ENCODE measurements around the gene PAPOLA.

PAPOLA gene

DNA sequence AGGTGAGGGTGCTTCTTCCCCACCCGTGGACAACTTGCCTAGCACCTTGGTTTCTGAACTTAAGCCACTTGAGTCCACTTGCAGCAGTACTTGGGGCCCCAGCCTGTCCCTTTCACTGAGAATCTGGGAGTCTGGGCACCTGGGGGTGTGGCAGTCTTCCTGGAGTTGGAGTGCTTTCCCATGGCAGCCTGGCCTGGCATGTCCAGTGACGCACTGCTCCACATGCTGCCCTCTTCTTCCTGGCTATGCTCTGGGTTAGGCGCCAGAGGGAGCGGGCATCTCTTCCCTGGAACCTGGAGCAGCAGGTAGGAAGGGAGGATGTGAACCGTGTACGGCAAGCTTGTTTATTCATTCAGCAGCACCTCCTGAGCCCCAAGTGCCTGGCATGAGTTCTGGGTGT, 76.4 kb downstream of the PAPOLA start:
- TF ChIP-seq, protein P1, sequence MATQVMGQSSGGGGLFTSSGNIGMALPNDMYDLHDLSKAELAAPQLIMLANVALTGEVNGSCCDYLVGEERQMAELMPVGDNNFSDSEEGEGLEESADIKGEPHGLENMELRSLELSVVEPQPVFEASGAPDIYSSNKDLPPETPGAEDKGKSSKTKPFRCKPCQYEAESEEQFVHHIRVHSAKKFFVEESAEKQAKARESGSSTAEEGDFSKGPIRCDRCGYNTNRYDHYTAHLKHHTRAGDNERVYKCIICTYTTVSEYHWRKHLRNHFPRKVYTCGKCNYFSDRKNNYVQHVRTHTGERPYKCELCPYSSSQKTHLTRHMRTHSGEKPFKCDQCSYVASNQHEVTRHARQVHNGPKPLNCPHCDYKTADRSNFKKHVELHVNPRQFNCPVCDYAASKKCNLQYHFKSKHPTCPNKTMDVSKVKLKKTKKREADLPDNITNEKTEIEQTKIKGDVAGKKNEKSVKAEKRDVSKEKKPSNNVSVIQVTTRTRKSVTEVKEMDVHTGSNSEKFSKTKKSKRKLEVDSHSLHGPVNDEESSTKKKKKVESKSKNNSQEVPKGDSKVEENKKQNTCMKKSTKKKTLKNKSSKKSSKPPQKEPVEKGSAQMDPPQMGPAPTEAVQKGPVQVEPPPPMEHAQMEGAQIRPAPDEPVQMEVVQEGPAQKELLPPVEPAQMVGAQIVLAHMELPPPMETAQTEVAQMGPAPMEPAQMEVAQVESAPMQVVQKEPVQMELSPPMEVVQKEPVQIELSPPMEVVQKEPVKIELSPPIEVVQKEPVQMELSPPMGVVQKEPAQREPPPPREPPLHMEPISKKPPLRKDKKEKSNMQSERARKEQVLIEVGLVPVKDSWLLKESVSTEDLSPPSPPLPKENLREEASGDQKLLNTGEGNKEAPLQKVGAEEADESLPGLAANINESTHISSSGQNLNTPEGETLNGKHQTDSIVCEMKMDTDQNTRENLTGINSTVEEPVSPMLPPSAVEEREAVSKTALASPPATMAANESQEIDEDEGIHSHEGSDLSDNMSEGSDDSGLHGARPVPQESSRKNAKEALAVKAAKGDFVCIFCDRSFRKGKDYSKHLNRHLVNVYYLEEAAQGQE (IDR thresholded peaks at IDR 0.05; ENCODE audit: low read depth), result no peak
- TF ChIP-seq TEAD4 (IDR thresholded peaks at IDR 0.05), result no peak
- no peak for TF ChIP-seq EP300 (IDR thresholded peaks at IDR 0.05; ENCODE audit: borderline replicate concordance)
- no peak for TF ChIP-seq TCF12 (IDR thresholded peaks at IDR 0.05; ENCODE audit: low read depth)
- TF ChIP-seq CREB1 (IDR thresholded peaks at IDR 0.05; ENCODE audit: low read depth), result no peak
- TF ChIP-seq FOXM1 (IDR thresholded peaks at IDR 0.05; ENCODE audit: borderline replicate concordance, low read depth), result no peak
- TF ChIP-seq, protein P2, sequence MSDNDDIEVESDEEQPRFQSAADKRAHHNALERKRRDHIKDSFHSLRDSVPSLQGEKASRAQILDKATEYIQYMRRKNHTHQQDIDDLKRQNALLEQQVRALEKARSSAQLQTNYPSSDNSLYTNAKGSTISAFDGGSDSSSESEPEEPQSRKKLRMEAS (IDR thresholded peaks at IDR 0.05), result no peak
- no peak for TF ChIP-seq EGR1 (IDR thresholded peaks at IDR 0.05)
- TF ChIP-seq NFIC (IDR thresholded peaks at IDR 0.05), result no peak
- no peak for TF ChIP-seq CEBPB (IDR thresholded peaks at IDR 0.05)
- no peak for TF ChIP-seq ZBTB7A (IDR thresholded peaks at IDR 0.05; ENCODE audit: low read depth)
- TF ChIP-seq YY1 (IDR thresholded peaks at IDR 0.05; ENCODE audit: low read depth), result no peak
- TF ChIP-seq, protein P3, sequence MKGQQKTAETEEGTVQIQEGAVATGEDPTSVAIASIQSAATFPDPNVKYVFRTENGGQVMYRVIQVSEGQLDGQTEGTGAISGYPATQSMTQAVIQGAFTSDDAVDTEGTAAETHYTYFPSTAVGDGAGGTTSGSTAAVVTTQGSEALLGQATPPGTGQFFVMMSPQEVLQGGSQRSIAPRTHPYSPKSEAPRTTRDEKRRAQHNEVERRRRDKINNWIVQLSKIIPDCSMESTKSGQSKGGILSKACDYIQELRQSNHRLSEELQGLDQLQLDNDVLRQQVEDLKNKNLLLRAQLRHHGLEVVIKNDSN (IDR thresholded peaks at IDR 0.05), result no peak
- no peak for TF ChIP-seq RAD21 (IDR thresholded peaks at IDR 0.05; ENCODE audit: low read depth)
- no peak for TF ChIP-seq TAF1 (IDR thresholded peaks at IDR 0.05; ENCODE audit: low read depth)

DNA sequence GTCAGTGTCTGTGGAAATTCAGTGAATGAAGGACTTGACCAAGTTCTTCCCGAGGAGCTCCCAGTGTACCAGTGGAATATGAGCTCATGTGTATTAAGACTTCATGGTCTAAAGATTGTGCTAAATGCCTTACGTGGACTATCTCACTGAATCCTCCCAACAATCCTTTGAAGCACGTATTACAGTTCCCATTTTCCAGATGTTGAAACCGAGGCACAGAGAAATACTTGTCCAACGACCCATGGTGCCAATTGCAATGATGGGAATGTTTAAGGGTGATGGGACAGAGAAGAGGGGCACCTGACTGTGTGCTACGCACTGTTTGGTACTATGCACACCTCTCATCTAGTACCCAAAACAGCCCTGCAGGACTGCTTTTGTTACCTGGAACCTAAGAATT, 77.2 kb downstream of the PAPOLA start:
- TF ChIP-seq YY1 (IDR thresholded peaks at IDR 0.05; ENCODE audit: low read depth) (no peak), TEAD4 (IDR thresholded peaks at IDR 0.05) (no peak), EP300 (IDR thresholded peaks at IDR 0.05; ENCODE audit: borderline replicate concordance) (no peak), TCF12 (IDR thresholded peaks at IDR 0.05; ENCODE audit: low read depth) (no peak), FOXM1 (IDR thresholded peaks at IDR 0.05; ENCODE audit: borderline replicate concordance, low read depth) (no peak), EGR1 (IDR thresholded peaks at IDR 0.05) (no peak), RAD21 (IDR thresholded peaks at IDR 0.05; ENCODE audit: low read depth) (no peak), TAF1 (IDR thresholded peaks at IDR 0.05; ENCODE audit: low read depth) (no peak), CEBPB (IDR thresholded peaks at IDR 0.05) (no peak), NFIC (IDR thresholded peaks at IDR 0.05) (no peak), ZBTB7A (IDR thresholded peaks at IDR 0.05; ENCODE audit: low read depth) (no peak), CREB1 (IDR thresholded peaks at IDR 0.05; ENCODE audit: low read depth) (no peak)
- TF ChIP-seq, protein P2 (IDR thresholded peaks at IDR 0.05), result no peak
- TF ChIP-seq, protein P3 (IDR thresholded peaks at IDR 0.05), result no peak
- TF ChIP-seq, protein P1 (IDR thresholded peaks at IDR 0.05; ENCODE audit: low read depth), result no peak

DNA sequence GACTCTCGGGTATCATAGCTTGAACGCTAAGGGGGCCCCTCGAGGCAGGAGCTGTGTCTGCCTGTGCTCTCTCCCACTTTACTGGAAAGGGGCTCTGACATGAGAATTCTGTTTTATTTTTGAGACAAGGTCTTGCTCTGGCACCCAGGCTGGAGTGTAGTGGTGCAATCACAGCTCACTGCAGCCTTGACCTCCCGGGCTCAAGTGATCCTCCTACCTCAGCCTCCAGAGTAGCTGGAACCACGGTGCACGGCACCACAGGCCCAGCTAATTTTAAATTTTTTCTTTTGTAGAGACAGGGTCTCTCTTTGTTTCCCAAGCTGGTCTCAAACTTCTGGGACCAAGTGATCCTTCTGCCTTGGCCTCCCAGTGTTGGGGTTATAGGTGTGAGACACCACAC, 77.7 kb downstream of the PAPOLA start:
- TF ChIP-seq TAF1 (IDR thresholded peaks at IDR 0.05; ENCODE audit: low read depth) (no peak), TEAD4 (IDR thresholded peaks at IDR 0.05) (no peak), ZBTB7A (IDR thresholded peaks at IDR 0.05; ENCODE audit: low read depth) (no peak), CEBPB (IDR thresholded peaks at IDR 0.05) (no peak), NFIC (IDR thresholded peaks at IDR 0.05) (no peak), YY1 (IDR thresholded peaks at IDR 0.05; ENCODE audit: low read depth) (no peak), EP300 (IDR thresholded peaks at IDR 0.05; ENCODE audit: borderline replicate concordance) (no peak)
- TF ChIP-seq, protein P1 (IDR thresholded peaks at IDR 0.05; ENCODE audit: low read depth), result no peak
- TF ChIP-seq, protein P2 (IDR thresholded peaks at IDR 0.05), result no peak

DNA sequence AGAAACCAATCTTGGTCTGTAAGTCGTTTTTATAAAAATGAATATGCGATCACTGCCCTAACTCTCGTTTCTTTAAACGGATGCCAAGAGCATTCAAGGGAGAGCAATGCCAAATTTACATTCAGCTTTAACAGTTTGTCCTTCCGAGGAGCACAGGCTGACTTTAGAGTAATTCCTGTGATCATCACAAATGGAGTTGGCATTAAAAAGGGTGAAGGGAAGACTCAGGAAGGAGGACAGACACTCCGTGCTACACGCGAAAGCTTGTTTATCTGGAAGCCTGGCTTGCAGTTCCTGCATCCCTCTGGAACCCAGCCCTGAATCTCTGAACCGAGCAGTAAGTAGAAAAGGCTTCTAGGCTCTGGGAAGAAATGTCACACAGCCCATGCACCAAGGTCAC, 78.4 kb downstream of the PAPOLA start:
- TF ChIP-seq EP300 (IDR thresholded peaks at IDR 0.05; ENCODE audit: borderline replicate concordance) (no peak), EGR1 (IDR thresholded peaks at IDR 0.05) (no peak), YY1 (IDR thresholded peaks at IDR 0.05; ENCODE audit: low read depth) (no peak), RAD21 (IDR thresholded peaks at IDR 0.05; ENCODE audit: low read depth) (no peak), ZBTB7A (IDR thresholded peaks at IDR 0.05; ENCODE audit: low read depth) (no peak), TAF1 (IDR thresholded peaks at IDR 0.05; ENCODE audit: low read depth) (no peak), TEAD4 (IDR thresholded peaks at IDR 0.05) (no peak), CREB1 (IDR thresholded peaks at IDR 0.05; ENCODE audit: low read depth) (no peak), TCF12 (IDR thresholded peaks at IDR 0.05; ENCODE audit: low read depth) (no peak), NFIC (IDR thresholded peaks at IDR 0.05) (no peak)
- TF ChIP-seq, protein P3 (IDR thresholded peaks at IDR 0.05), result no peak
- TF ChIP-seq, protein P1 (IDR thresholded peaks at IDR 0.05; ENCODE audit: low read depth), result no peak
